Thyroid gland (tissue), 4 donors: Measurements from ENCODE around the gene CALR.
"Not testable (repeated sequence)": the region's sequence is repeated elsewhere in the genome, so short reads cannot be mapped to it uniquely, and the experiment has no call there.

ENCODE experiments used
- CTCF ChIP-seq, 6 experiments: fragments of 200-600 bp in 3 of 6; fragments of 450-650 bp in 3 of 6; sonication (generic) in 3 of 6; IDR thresholded peaks; one replicate each; pipeline ENCODE4 v1.5.1; 2016 to 2019; ENCODE audit warnings: antibody characterized with exemption in 6 of 6, mild to moderate bottlenecking in 2 of 6, inconsistent platforms in 1 of 6, moderate library complexity in 1 of 6
- POLR2A ChIP-seq, 2 donors: fragments of 450-650 bp; IDR thresholded peaks; one replicate each; pipeline ENCODE4 v1.6.1; 2017; ENCODE audit warnings: antibody characterized with exemption in 2 of 2, mild to moderate bottlenecking in 2 of 2, moderate library complexity in 1 of 2

GRCh38 chr19:12915860-12916259, 22.5 kb upstream of the CALR start:
- not testable (repeated sequence) for TF ChIP-seq CTCF, POLR2A (IDR thresholded peaks at IDR 0.05)
